K562 (cell line): Measurements from ENCODE around the gene RSU1. TPM values are rescaled to one million over a fixed set of nuclear protein-coding genes. Genes with fewer than 3 reads are reported as not detected.
A peak's percentile ranks its signal among the peaks of the same experiment; 100 is the strongest.

Source experiments
- ATAC-seq: fragments of 200-7000 bp; cut with Tn5 transposase; 3 replicates; pipeline ENCODE4 v1.9.1; 2020; ENCODE audit warnings: moderate library complexity
- BruUV-seq: library from RNA; stranded (reverse); fragments of 400-500 nt; replicated peaks from 2 replicates; lab custom pipeline; 2021; lab: Mats Ljungman, UMichigan
- CTCF ChIA-PET: fragments of 300-600 bp; formaldehyde crosslinking; extraction: SDS; loops from one replicate; lab custom pipeline; 2021; ENCODE audit warnings: low intra/inter-chr PET ratio; lab: Yijun Ruan, JAX
- POLR2A ChIA-PET: fragments of 300-600, 350-650 bp; sonication (Branson Sonifier 250); formaldehyde crosslinking; extraction: SDS; loops from one replicate; lab custom pipeline; 2021; ENCODE audit warnings: antibody characterized with exemption, inconsistent platforms; lab: Yijun Ruan, JAX
- DNase-seq, 4 experiments: peaks; one replicate each; pipeline versions ENCODE4 v3.0.0 to v3.0.0-alpha.2; 2011 to 2018; ENCODE audit warnings: low spot score in 3 of 4, mixed read lengths in 3 of 4; ENCODE audit errors: extremely low read depth in 1 of 4
- FAIRE-seq: peaks from 2 replicates; lab custom pipeline; 2011; peaks lifted over from hg19 to GRCh38; lab: Jason Lieb, UNC
- H2AFZ ChIP-seq: 2 replicates; pipeline ENCODE4 v1.6.0; 2011; ENCODE audit warnings: low read depth, low read length, control low read depth, inconsistent platforms
- H3K27ac ChIP-seq: fragments of 200-600 bp; 3 replicates; pipeline ENCODE4 v1.8.0; 2011; ENCODE audit warnings: low read depth, mild to moderate bottlenecking, control low read depth, inconsistent platforms, low read length, moderate library complexity, mixed read lengths; ENCODE audit errors: extremely low read depth
- H3K27me3 ChIP-seq, 2 experiments: fragments of 300-600 bp in 1 of 2; 2 replicates in 1 of 2; 3 replicates in 1 of 2; pipeline versions ENCODE4 v1.6.0 to v1.8.0; 2011; ENCODE audit warnings: inconsistent platforms in 2 of 2, low read length in 2 of 2, mild to moderate bottlenecking in 1 of 2, mixed read lengths in 1 of 2, moderate library complexity in 1 of 2; ENCODE audit not compliant: control insufficient read depth in 2 of 2, insufficient read depth in 2 of 2
- H3K36me3 ChIP-seq: fragments of 300-600 bp; 3 replicates; pipeline ENCODE4 v1.8.0; 2011; ENCODE audit warnings: mild to moderate bottlenecking, low read length, inconsistent platforms; ENCODE audit not compliant: control insufficient read depth, insufficient read depth
- H3K4me1 ChIP-seq, 2 experiments: fragments of 200-600 bp in 1 of 2; replicated peaks in 1 of 2; 2 replicates in 1 of 2; 3 replicates in 1 of 2; pipeline versions ENCODE4 v1.5.1 to v1.8.0; 2011; ENCODE audit warnings: inconsistent platforms in 2 of 2, low read length in 2 of 2, mild to moderate bottlenecking in 1 of 2, mixed read lengths in 1 of 2, moderate library complexity in 1 of 2; ENCODE audit not compliant: control insufficient read depth in 2 of 2, insufficient read depth in 2 of 2
- H3K4me2 ChIP-seq: 2 replicates; pipeline ENCODE4 v1.6.1; 2011; ENCODE audit warnings: low read length, control low read depth, inconsistent platforms, mixed read lengths; ENCODE audit not compliant: insufficient read depth
- H3K4me3 ChIP-seq: fragments of 200-600 bp; sonication (generic), shearing (Covaris generic); 2 replicates; pipeline ENCODE4 v1.5.1; 2016; ENCODE audit warnings: control low read depth, inconsistent platforms
- H3K79me2 ChIP-seq: fragments of 200-600 bp; 3 replicates; pipeline ENCODE4 v1.8.0; 2011; ENCODE audit warnings: low read length, inconsistent platforms; ENCODE audit not compliant: control insufficient read depth, insufficient read depth
- H3K9ac ChIP-seq, 2 experiments: 2 replicates each; pipeline versions ENCODE4 v1.6.0 to v1.6.1; 2011; ENCODE audit warnings: low read depth in 2 of 2, low read length in 2 of 2, control low read depth in 1 of 2, inconsistent platforms in 1 of 2, mild to moderate bottlenecking in 1 of 2, mixed read lengths in 1 of 2; ENCODE audit not compliant: insufficient read depth in 1 of 2
- H3K9me1 ChIP-seq: one replicate; pipeline ENCODE4 v1.6.0; 2011; ENCODE audit warnings: inconsistent platforms, mild to moderate bottlenecking, low read length, moderate library complexity; ENCODE audit not compliant: control insufficient read depth, insufficient read depth
- H3K9me3 ChIP-seq: replicated peaks from 2 replicates; pipeline ENCODE4 v1.5.1; 2011; ENCODE audit warnings: low read depth, low read length, inconsistent platforms; ENCODE audit not compliant: control insufficient read depth, insufficient read depth
- H4K20me1 ChIP-seq: replicated peaks from 2 replicates; pipeline ENCODE4 v1.6.1; 2011; ENCODE audit warnings: low read length, inconsistent platforms, mixed read lengths; ENCODE audit not compliant: control insufficient read depth, insufficient read depth
- CHD2 ChIP-seq: IDR thresholded peaks from 2 replicates; pipeline ENCODE4 v1.6.1; 2011; ENCODE audit warnings: low read depth, low read length
- E2F1 ChIP-seq: sonication (generic); formaldehyde crosslinking; IDR thresholded peaks from 2 replicates; pipeline ENCODE4 v1.8.1; 2023; ENCODE audit warnings: mild to moderate bottlenecking, missing genetic modification reagents, moderate library complexity
- EGR1 ChIP-seq: fragments of 450-650 bp; conservative IDR thresholded peaks from 2 replicates; pipeline ENCODE4 v1.6.1; 2017; ENCODE audit warnings: mild to moderate bottlenecking
- KDM2B ChIP-seq: fragments of 250-450 bp; sonication (Bioruptor Pico); IDR thresholded peaks from 2 replicates; pipeline ENCODE4 v1.8.0; 2021; ENCODE audit warnings: mild to moderate bottlenecking, moderate library complexity
- USF1 ChIP-seq: sonication (generic); formaldehyde crosslinking; IDR thresholded peaks from 2 replicates; pipeline ENCODE4 v1.9.0; 2022; ENCODE audit warnings: mild to moderate bottlenecking, missing genetic modification reagents
- ZEB2 ChIP-seq: fragments of 450-650 bp; IDR thresholded peaks from 2 replicates; pipeline ENCODE4 v1.6.1; 2016
- ZNF395 ChIP-seq: fragments of 200-800 bp; sonication (Bioruptor generic); IDR thresholded peaks from 2 replicates; pipeline ENCODE4 v1.6.1; 2017; ENCODE audit warnings: missing genetic modification characterization, missing compliant biosample characterization
- ZNF717 ChIP-seq: fragments of 250-450 bp; sonication (Bioruptor Pico); IDR thresholded peaks from 2 replicates; pipeline ENCODE4 v1.5.0; 2021
- WGBS: fragments of 100-300 bp; shearing (Covaris generic); methylation state at CpG from one replicate; pipeline ENCODE4 v1.1.6; 2016; ENCODE audit warnings: low coverage, mixed read lengths; ENCODE audit not compliant: insufficient coverage; ENCODE audit errors: missing lambda C conversion rate; 5-methylcytosine and 5-hydroxymethylcytosine counted together
- in situ Hi-C: fragments of 300-500 bp; cut with MboI; formaldehyde crosslinking; loops from 4 replicates; pipeline ENCODE4 v1.15.0; 2018; ENCODE audit warnings: inconsistent platforms, mixed read lengths
- intact Hi-C: fragments of 100-400 bp; cut with micrococcal nuclease; formaldehyde crosslinking; loops from 2 replicates; pipeline ENCODE4 v1.14.2; 2022
- polyA plus RNA-seq, 8 experiments: library from polyadenylated mRNA; depleted of rRNA in 4 of 8; stranded (reverse) in 5 of 8; unstranded in 3 of 8; fragments of >200 nt; fragmentation: Nextera tagmentation in 2 of 8; fragmentation: Illumina TruSeq in 1 of 8; extraction: Ambion mirVana in 2 of 8; extraction: Trizol in 1 of 8; gene quantifications; 2 replicates each; pipeline versions ENCODE4 v1.2.1 to v1.2.3, GENCODE V29; 2011 to 2014; ENCODE audit warnings: inconsistent platforms in 1 of 8, missing spikeins in 1 of 8
- total RNA-seq, 7 experiments: library from RNA; depleted of rRNA in 6 of 7; stranded (reverse); fragments of >200 nt in 6 of 7; fragmentation: Illumina TruSeq in 2 of 7; extraction: Trizol in 2 of 7; gene quantifications; 2 replicates each; pipeline versions ENCODE4 v1.2.1 to v1.2.3, GENCODE V29; 2011 to 2021; ENCODE audit warnings: low replicate concordance in 1 of 7

The RSU1 gene
- total and polyA plus RNA-seq, 9 of the 15 experiments (the other 6 are each of a cell fraction or from before 2014, with no cell fraction given) = 18.8 to 67.3 (median 31.5) TPM

- CTCF ChIA-PET = no interaction called here
- Histone ChIP-seq H3K36me3 (no peaks in the 10 kb centered on the region), H3K4me2 (no peak overlapping the region), H3K9ac (no peak overlapping the region), H3K9me1 (no peaks in the 10 kb centered on the region), H4K20me1 (no peaks in the 10 kb centered on the region), H3K79me2 (no peaks in the 10 kb centered on the region), H3K4me3 (no peak overlapping the region), H3K4me1 (no peaks in the 10 kb centered on the region), H3K9me3 (no peaks in the 10 kb centered on the region), H3K27ac (no peak overlapping the region), H3K27me3 (no peaks in the 10 kb centered on the region), H2AFZ (no peak overlapping the region)
- in situ Hi-C loops (no loop called here), intact Hi-C loops (no loop called here)
- BruUV-seq = no TSS peak
- no peak for ATAC-seq
- POLR2A ChIA-PET = interaction anchor here (1.4 kb wide), 1 partner anchor 8 kb away, joined by 4 read pairs; no protein-coding TSS in a partner anchor
- TF ChIP-seq ZEB2 (no peak), CHD2 (no peak), USF1 (CRISPR knock-in tag) (no peak), KDM2B (CRISPR knock-in tag) (no peak), ZNF395 (CRISPR knock-in tag) (no peak), ZNF717 (CRISPR knock-in tag) (no peak), EGR1 (peak; percentile 85), E2F1 (CRISPR knock-in tag) (no peak)
- FAIRE-seq = peak; percentile 52
- DNase-seq = no peak
- WGBS = 83% methylated on average over 8 of the region's 12 CpGs
Observed at GRCh38 chr10:16756561-16757221, 60.5 kb downstream of the RSU1 start.
